Renal cortex interstitium (tissue), 11 donors: ENCODE measurements around the gene PDE4C. TPM values are rescaled to one million over a fixed set of nuclear protein-coding genes. Genes with fewer than 3 reads are reported as not detected.

Experiments used
- DNase-seq, 11 donors: peaks; one replicate each; pipeline ENCODE4 v3.0.0-alpha.2; 2013; ENCODE audit warnings: low read depth in 9 of 11, low spot score in 4 of 11; ENCODE audit errors: extremely low read depth in 1 of 11
- polyA plus RNA-seq, 3 donors: library from polyadenylated mRNA; unstranded; fragments of 120-200 nt; gene quantifications; one replicate each; pipeline ENCODE4 v1.2.1, GENCODE V29; 2013; ENCODE audit not compliant: insufficient read length in 3 of 3

PDE4C gene
- polyA plus RNA-seq, 3 donors: 0.30 to 1.8 (median 0.79) TPM

- DNase-seq: no peak
Observed at GRCh38 chr19:18176367-18177310, 49.6 kb downstream of the PDE4C start.

GRCh38 chr19:18174983-18175382 is 51.3 kb downstream of the PDE4C start:
- DNase-seq: no peak

Other genes starting within 250 kb of the PDE4C start
- gene ARRDC2, start 218.3 kb downstream of the PDE4C start, polyA plus RNA-seq: 1 to 10 TPM; 3.4 to 7.5 (median 3.8) TPM
- gene IL12RB1, start 139.5 kb downstream of the PDE4C start, polyA plus RNA-seq: under 1 TPM; 0.16 to 0.44 (median 0.23) TPM
- gene MAST3, start 128.7 kb downstream of the PDE4C start, polyA plus RNA-seq: 1 to 10 TPM; 4.6 to 9.2 (median 5.5) TPM
- 10 to 100 TPM; 20.1 to 38.9 (median 30.4) TPM for gene PIK3R2, start 73.3 kb downstream of the PDE4C start, polyA plus RNA-seq
- gene IFI30, start 52.6 kb downstream of the PDE4C start, polyA plus RNA-seq: 10 to 100 TPM; 11.4 to 20.4 (median 11.7) TPM
- gene MPV17L2, start 33.2 kb downstream of the PDE4C start, polyA plus RNA-seq: 10 to 100 TPM in 1 of 3 donors, 1 to 10 TPM in 2; 7.9 to 10.3 (median 8.2) TPM
- 1 to 10 TPM; 4.9 to 6.5 (median 5.4) TPM for gene RAB3A, start 22.4 kb downstream of the PDE4C start, polyA plus RNA-seq
- 10 to 100 TPM in 1 of 3 donors, 1 to 10 TPM in 2; 6.6 to 12.2 (median 7.2) TPM for gene IQCN, start 48.0 kb upstream of the PDE4C start, polyA plus RNA-seq
- 100 to 1,000 TPM in 2 of 3 donors, 10 to 100 TPM in 1; 71.4 to 135 (median 103) TPM for gene JUND, start 55.2 kb upstream of the PDE4C start, polyA plus RNA-seq
- gene LSM4, start 96.6 kb upstream of the PDE4C start, polyA plus RNA-seq: 100 to 1,000 TPM in 2 of 3 donors, 10 to 100 TPM in 1; 84.2 to 120 (median 108) TPM
- 10 to 100 TPM; 20.9 to 35.3 (median 22.0) TPM for gene PGPEP1, start 114.2 kb upstream of the PDE4C start, polyA plus RNA-seq
- 10 to 100 TPM in 1 of 3 donors, 1 to 10 TPM in 2; 2.2 to 10.4 (median 2.9) TPM for gene GDF15, start 159.7 kb upstream of the PDE4C start, polyA plus RNA-seq
- gene LRRC25, start 171.2 kb upstream of the PDE4C start, polyA plus RNA-seq: 1 to 10 TPM in 1 of 3 donors, under 1 TPM in 2; 0.75 to 1.6 (median 0.88) TPM
- 100 to 1,000 TPM in 2 of 3 donors, 10 to 100 TPM in 1; 52.4 to 115 (median 104) TPM for gene SSBP4, start 193.0 kb upstream of the PDE4C start, polyA plus RNA-seq
- gene ISYNA1, start 211.7 kb upstream of the PDE4C start, polyA plus RNA-seq: 100 to 1,000 TPM; 104 to 133 (median 123) TPM